ENCODE measurements around the gene ZCCHC24. TPM values are rescaled to one million over a fixed set of nuclear protein-coding genes. Genes with fewer than 3 reads are reported as not detected.

ZCCHC24 gene
- total RNA-seq, 1 donor from 2014 or later: 31.8 TPM

DNA sequence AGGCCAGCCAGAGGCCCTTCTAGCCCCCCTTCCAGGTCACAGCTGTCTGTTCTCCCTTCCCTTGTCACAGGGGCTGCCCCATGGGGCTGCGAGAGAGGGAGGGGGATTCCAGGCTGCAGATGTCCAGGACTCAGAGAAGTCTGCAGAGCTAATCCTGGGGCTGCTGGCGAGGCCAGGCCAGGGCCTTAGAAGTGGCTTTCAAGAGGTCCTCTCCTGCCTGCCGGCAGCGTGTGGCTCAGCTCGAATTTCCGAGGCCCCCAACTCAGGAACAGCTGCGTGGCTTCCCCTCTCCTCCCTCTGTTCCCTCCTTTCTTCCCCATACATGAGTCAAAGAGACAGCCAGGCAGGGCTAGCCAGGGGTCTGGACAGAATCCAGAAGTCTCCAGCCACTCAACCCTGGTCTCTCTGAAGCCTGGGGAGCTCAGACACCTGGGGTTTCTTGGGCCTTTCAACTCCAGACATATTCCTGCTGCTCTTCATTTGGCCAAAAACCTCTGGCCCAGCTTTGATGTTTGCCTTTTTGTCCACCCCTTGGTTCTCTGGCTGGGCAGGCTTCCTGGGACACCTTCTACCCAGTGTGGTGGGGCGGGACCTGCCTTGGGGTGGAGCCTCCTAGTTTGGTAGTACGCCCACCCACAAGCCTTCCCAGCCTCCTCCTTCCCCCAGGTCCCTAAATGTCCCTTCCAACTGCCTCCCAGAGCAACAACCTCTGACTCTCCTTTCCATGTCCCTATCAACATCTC, 45.1 kb upstream of the ZCCHC24 start:
- H3K36me3 Mint-ChIP-seq: no peaks in the 10 kb centered on the region
- TF ChIP-seq CTCF (IDR thresholded peaks at IDR 0.05; ENCODE audit: unreplicated experiment): no peak
- peak overlapping the region; percentile 22 for H3K27ac Mint-ChIP-seq
- peaks cover 24% of the 10 kb centered on the region for H3K4me1 Mint-ChIP-seq
- no peaks in the 10 kb centered on the region for H3K9me3 Mint-ChIP-seq
- H3K4me3 Mint-ChIP-seq: no peak overlapping the region
- no peak for DNase-seq (ENCODE audit: low spot score in 2 of 2, unreplicated experiment in 2 of 2)
- H3K27me3 Mint-ChIP-seq (ENCODE audit: low read depth): peaks cover 11% of the 10 kb centered on the region

- Mint-ChIP-seq H3K27ac (no peak overlapping the region), H3K4me1 (peaks cover 30% of the 10 kb centered on the region), H3K9me3 (no peaks in the 10 kb centered on the region), H3K4me3 (no peak overlapping the region), H3K27me3 (ENCODE audit: low read depth) (peaks cover 3% of the 10 kb centered on the region), H3K36me3 (no peaks in the 10 kb centered on the region)
- DNase-seq (ENCODE audit: low spot score in 2 of 2, unreplicated experiment in 2 of 2): no peak
- no peak for TF ChIP-seq CTCF (IDR thresholded peaks at IDR 0.05; ENCODE audit: unreplicated experiment)
Observed at GRCh38 chr10:79488870-79489269, 43.4 kb upstream of the ZCCHC24 start.

DNA sequence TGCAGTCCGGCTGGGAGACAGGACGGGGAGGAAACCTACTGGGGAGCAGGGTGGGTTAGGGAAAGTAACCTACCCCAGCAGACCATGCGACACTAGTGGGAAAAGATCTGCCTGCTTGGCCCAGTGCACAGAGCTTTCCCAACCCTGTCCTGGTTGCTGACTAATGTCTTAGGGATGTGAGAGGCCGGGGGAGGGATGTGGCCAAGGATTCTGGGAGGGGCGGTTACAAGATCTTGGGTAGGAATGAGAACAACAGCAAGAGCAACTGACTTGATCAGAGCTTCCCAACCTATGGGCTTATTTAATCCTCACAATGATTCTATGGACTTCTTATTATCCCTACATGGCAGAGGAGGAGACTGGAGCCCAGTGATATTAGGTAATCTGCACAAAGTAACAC, 42.9 kb upstream of the ZCCHC24 start:
- TF ChIP-seq CTCF (IDR thresholded peaks at IDR 0.05; ENCODE audit: unreplicated experiment): no peak
- Mint-ChIP-seq H3K9me3 (no peaks in the 10 kb centered on the region), H3K4me1 (peaks cover 30% of the 10 kb centered on the region), H3K27me3 (ENCODE audit: low read depth) (peaks cover 2% of the 10 kb centered on the region), H3K36me3 (no peaks in the 10 kb centered on the region), H3K27ac (peak overlapping the region; percentile 58), H3K4me3 (no peak overlapping the region)
- DNase-seq (ENCODE audit: low spot score in 2 of 2, unreplicated experiment in 2 of 2): no peak

- no peaks in the 10 kb centered on the region for H3K36me3 Mint-ChIP-seq
- H3K4me3 Mint-ChIP-seq: no peak overlapping the region
- peak overlapping the region; percentile 58 for H3K27ac Mint-ChIP-seq
- peak; percentile 68 for TF ChIP-seq CTCF (IDR thresholded peaks at IDR 0.05; ENCODE audit: unreplicated experiment)
- no peaks in the 10 kb centered on the region for H3K27me3 Mint-ChIP-seq (ENCODE audit: low read depth)
- peak in 1 of 2 experiments; percentile 60 for DNase-seq (ENCODE audit: low spot score in 2 of 2, unreplicated experiment in 2 of 2)
- H3K4me1 Mint-ChIP-seq: peaks cover 30% of the 10 kb centered on the region
- no peaks in the 10 kb centered on the region for H3K9me3 Mint-ChIP-seq
Observed at GRCh38 chr10:79487296-79488194, 42.1 kb upstream of the ZCCHC24 start.

DNA sequence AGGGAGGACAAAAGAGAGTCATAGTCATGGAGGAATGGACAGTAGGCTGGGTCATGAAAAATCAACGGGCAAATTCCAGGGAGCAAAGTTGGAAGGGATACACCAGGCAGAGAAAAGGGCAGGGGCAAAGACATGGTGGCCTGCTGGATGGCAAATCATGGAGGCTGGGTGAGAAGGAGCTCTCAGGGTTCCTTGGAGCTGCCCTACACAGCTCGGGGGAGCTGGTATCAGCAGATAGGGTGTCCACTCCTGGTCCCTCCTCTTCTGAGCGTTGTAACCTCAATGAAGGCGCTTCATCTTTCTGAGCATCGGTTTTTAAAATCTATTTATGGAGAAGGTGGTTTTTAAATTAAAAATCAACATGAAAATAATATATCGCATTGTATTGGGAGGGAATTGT, 39.1 kb upstream of the ZCCHC24 start:
- Mint-ChIP-seq H3K36me3 (no peaks in the 10 kb centered on the region), H3K27me3 (ENCODE audit: low read depth) (no peaks in the 10 kb centered on the region)

More for the DNA sequence above, 39.1 kb upstream of the ZCCHC24 start:
- H3K27ac Mint-ChIP-seq: no peak overlapping the region
- no peak for DNase-seq (ENCODE audit: low spot score in 2 of 2, unreplicated experiment in 2 of 2)
- H3K9me3 Mint-ChIP-seq: peaks cover 11% of the 10 kb centered on the region
- TF ChIP-seq CTCF (IDR thresholded peaks at IDR 0.05; ENCODE audit: unreplicated experiment): no peak
- no peak overlapping the region for H3K4me3 Mint-ChIP-seq
- peaks cover 16% of the 10 kb centered on the region for H3K4me1 Mint-ChIP-seq
